Activated CD4-positive, alpha-beta memory T cell treated with anti-CD3 and anti-CD28 coated beads for 36 hours (primary cell): Measurements from ENCODE around the gene GFOD2. TPM values are rescaled to one million over a fixed set of nuclear protein-coding genes. Genes with fewer than 3 reads are reported as not detected.
A peak's percentile ranks its signal among the peaks of the same experiment; 100 is the strongest.

Experiments used
- CTCF ChIA-PET: fragments of 350-600 bp; sonication (Branson Sonifier 250); formaldehyde crosslinking; loops from one replicate; lab custom pipeline; 2021; ENCODE audit warnings: antibody characterized with exemption, inconsistent platforms; lab: Charles Lee
- POLR2A ChIA-PET: fragments of 350-600 bp; sonication (Branson Sonifier 250); formaldehyde crosslinking; loops from one replicate; lab custom pipeline; 2021; ENCODE audit warnings: antibody characterized with exemption; lab: Charles Lee
- DNase-seq: peaks from one replicate; pipeline ENCODE4 v3.0.0-alpha.2; 2020
- H3K27ac Mint-ChIP-seq: one replicate; pipeline ENCODE4 v1.8.0; 2021; ENCODE audit warnings: mixed read lengths
- H3K27me3 Mint-ChIP-seq: one replicate; pipeline ENCODE4 v1.8.0; 2021; ENCODE audit warnings: mixed read lengths
- H3K36me3 Mint-ChIP-seq: one replicate; pipeline ENCODE4 v1.8.0; 2021; ENCODE audit warnings: mixed read lengths
- H3K4me1 Mint-ChIP-seq: one replicate; pipeline ENCODE4 v1.8.0; 2021; ENCODE audit warnings: low read depth, mixed read lengths
- H3K4me3 Mint-ChIP-seq: one replicate; pipeline ENCODE4 v1.8.0; 2021; ENCODE audit warnings: mild to moderate bottlenecking, mixed read lengths
- H3K9me3 Mint-ChIP-seq: one replicate; pipeline ENCODE4 v1.8.0; 2021; ENCODE audit warnings: mixed read lengths
- intact Hi-C: fragments of 100-400 bp; cut with micrococcal nuclease; formaldehyde crosslinking; loops from one replicate; pipeline ENCODE4 v1.15.1; 2023
- total RNA-seq, 2 experiments: library from RNA; stranded (reverse); gene quantifications; one replicate each; pipeline ENCODE4 v1.2.3, GENCODE V29; 2021

The GFOD2 gene
- total RNA-seq, 2 experiments from 2014 or later, result 12.6 to 13.7 TPM

DNA sequence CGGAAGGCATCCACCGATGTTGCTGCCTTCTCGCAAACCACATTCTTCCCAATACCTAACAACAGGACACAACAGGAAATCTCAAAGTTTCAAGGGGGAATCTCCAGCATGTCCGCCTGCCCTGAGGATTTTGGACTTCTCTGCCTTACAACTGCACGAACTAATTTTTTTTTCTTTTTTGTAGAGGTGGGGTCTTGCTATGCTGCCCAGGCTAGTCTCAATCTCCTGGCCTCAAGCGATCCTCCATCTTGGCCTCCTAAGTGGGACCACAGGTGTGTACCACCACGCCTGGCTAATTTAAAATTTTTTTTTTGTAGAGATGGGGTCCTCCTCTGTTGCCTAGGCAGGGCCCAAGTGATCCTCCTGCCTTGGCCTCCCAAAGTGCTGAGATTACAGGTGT lies 43.1 kb downstream of the GFOD2 start:
- Mint-ChIP-seq H3K4me1 (no peaks in the 10 kb centered on the region), H3K9me3 (no peaks in the 10 kb centered on the region), H3K27ac (no peak overlapping the region), H3K36me3 (no peaks in the 10 kb centered on the region), H3K4me3 (no peak overlapping the region), H3K27me3 (no peaks in the 10 kb centered on the region)
- ChIA-PET CTCF (interaction anchor here (1.2 kb wide), 1 partner anchor 155 kb away, joined by 4 read pairs; no protein-coding TSS in a partner anchor), POLR2A (no interaction called here)
- DNase-seq, result no peak
- intact Hi-C loops, result no loop called here

DNA sequence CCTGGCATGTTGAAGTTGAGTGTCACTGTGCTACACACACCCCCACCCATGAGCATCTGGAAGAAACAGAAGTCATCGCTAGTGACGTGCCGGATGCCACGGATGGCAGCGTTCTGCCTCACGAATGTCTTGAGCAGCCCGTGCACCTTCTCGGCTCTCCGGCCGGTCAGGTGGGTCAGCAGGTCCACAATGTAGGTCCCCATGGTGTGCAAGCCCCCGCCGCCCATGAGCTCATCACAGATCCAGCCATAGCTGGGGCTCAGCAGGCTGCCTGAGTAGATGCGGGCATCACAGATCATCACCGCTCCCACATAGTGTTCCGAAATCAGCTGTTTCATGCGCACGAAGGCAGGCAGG lies 43.6 kb downstream of the GFOD2 start:
- no peaks in the 10 kb centered on the region for H3K9me3 Mint-ChIP-seq
- no peak overlapping the region for H3K4me3 Mint-ChIP-seq
- no peaks in the 10 kb centered on the region for H3K27me3 Mint-ChIP-seq
- POLR2A ChIA-PET, result no interaction called here
- DNase-seq, result no peak
- intact Hi-C loops, result no loop called here
- no peaks in the 10 kb centered on the region for H3K4me1 Mint-ChIP-seq
- no peak overlapping the region for H3K27ac Mint-ChIP-seq
- CTCF ChIA-PET, result interaction anchor here (1.2 kb wide), 1 partner anchor 154 kb away, joined by 4 read pairs; no protein-coding TSS in a partner anchor
- H3K36me3 Mint-ChIP-seq, result no peaks in the 10 kb centered on the region

DNA sequence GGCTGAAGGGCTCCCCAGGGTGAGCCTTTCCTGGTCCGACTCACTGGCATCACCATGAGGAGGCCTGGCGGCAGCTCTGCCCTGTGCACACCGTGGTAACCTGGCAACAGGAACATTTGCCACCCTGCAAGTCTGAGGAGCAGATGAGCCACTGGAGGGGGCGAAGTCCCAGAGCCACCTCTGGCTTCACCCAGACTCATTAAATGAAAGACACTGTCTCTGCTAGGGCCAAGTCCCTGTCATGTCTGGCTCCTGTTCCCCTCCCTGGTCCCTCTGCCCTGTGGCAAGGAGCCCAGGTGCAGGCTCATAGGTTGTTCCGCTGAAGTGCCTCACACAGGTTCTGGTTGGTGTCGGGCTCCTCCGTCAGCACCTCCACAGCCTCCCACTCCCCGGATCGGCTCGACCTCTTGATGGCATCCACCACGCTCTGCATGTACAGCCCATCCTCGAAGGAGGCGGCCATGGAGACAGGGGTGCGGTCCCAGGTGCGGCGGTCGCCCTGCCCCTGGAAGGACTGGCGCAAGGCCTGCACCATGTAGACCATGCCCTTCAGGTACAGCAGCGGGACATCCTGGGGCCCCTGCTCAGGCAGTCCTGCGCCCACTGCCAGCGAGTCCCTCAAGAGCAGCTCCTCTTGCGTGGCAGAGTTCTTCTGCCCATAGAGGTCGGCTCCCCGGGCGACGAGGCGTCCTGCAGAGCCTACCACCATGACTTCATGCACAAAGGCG lies 44.1 kb downstream of the GFOD2 start:
- Mint-ChIP-seq H3K36me3 (no peaks in the 10 kb centered on the region), H3K4me1 (no peaks in the 10 kb centered on the region), H3K27me3 (no peaks in the 10 kb centered on the region), H3K27ac (no peak overlapping the region), H3K9me3 (no peaks in the 10 kb centered on the region), H3K4me3 (no peak overlapping the region)
- ChIA-PET POLR2A (no interaction called here), CTCF (interaction anchor here (1.2 to 1.3 kb wide), 2 partner anchors 154 kb away, joined by 4 read pairs; no protein-coding TSS in a partner anchor)
- intact Hi-C loops, result loop anchor here (5.0 kb wide), 1 partner anchor 197 kb away; the partner anchor contains the start of gene EDC4
- no peak for DNase-seq

DNA sequence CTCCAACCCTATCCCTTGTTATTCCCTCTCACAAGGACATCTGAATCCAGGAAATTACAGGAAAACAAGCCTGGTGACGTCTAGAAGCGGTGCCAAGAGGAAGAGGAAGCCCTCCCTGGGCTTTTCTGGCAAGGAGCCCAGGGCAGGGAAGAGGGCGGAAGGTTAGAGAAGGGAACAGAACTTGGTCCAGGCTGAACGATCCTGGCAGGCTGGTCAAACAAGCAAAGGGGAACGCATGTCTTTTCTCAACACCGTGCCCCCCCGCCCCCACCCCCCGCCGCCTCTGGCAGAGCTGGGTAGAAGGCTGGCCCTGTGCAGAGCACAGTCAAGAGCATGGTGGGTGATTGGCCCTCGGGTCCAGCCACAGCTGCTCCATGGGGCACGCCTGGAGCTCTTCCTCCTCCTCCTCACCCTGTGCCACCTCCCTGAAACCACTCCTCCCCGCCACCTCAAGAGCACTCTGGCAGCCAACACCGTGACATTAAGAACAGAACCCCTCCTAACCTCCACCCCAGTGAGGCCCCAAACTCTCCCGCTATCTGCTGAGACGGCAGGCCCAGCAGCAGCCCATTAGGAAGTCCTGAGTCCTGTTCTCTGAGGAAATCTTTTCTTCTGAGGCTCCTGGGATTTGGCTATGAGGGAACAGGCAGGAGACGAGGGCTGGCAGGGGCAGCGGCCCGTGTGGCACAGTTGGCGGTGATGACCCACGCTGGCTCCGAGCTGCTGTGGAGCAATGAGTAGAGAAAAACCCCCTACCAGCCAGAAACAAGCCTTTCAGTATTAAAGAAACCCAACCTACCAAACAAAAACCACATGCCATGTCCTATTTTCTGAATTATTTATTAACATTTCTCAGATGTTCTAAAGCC lies 45.2 kb downstream of the GFOD2 start:
- H3K4me1 Mint-ChIP-seq, result no peaks in the 10 kb centered on the region
- H3K4me3 Mint-ChIP-seq, result no peak overlapping the region
- H3K27ac Mint-ChIP-seq, result no peak overlapping the region
- intact Hi-C loops, result loop anchor here (5.0 kb wide), 1 partner anchor 198 kb away; the partner anchor contains the start of gene EDC4
- no peaks in the 10 kb centered on the region for H3K27me3 Mint-ChIP-seq
- no peak for DNase-seq
- CTCF ChIA-PET, result interaction anchor here (0.8 to 2.0 kb wide), 5 partner anchors 112 to 209 kb away, joined by 3 to 14 read pairs (median 4); partner anchors contain the start of genes RANBP10 and TSNAXIP1
- POLR2A ChIA-PET, result no interaction called here
- H3K9me3 Mint-ChIP-seq, result no peaks in the 10 kb centered on the region
- H3K36me3 Mint-ChIP-seq, result no peaks in the 10 kb centered on the region

DNA sequence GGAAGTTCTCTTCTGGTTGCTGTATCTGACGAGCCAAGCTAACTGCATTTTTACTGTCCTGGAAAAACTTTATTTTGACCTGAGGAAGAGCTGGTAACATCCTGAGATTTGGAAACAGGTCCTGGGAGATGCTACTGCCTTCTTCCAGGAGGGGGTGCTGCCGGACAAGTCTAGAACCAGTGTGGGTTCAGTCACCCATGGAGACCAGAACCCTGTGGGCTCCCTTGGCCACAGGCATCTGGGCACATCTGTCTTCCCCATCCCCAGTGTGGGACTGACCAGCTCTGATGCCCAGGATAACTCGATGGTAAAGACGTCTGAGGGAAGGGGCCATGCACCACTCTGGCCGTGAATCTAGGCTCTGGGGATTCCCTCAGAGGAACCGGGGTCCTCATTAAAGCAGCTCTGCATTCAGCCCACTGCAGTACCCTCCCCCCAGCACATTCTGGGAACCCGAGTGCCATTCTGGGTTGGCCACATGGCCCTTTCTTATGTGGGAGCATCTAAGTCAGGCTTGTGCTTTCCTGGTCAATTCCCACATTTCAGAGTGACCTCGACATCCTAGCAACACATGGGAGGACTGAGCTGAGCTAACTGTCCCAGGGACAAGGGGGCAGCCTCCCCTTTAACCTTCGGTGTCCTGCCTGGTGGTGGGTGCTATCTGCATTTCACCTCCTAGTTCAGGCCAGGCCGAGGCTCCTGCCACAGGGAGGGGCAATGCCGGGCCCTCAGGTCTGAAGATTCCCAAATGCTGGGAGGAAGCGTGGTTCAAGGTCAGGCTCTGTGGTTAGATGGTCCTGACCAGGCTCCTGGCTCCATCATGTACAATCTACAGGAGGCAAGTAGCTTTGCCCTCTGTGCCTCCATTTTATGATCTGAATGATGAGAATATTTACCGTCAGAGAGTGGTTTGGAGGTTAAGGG lies 46.1 kb downstream of the GFOD2 start:
- ChIA-PET CTCF (interaction anchor here (0.6 to 2.0 kb wide), 21 partner anchors 8 to 368 kb away, joined by 3 to 14 read pairs (median 4); partner anchors contain the start of genes EDC4, RANBP10 and TSNAXIP1), POLR2A (no interaction called here)

DNA sequence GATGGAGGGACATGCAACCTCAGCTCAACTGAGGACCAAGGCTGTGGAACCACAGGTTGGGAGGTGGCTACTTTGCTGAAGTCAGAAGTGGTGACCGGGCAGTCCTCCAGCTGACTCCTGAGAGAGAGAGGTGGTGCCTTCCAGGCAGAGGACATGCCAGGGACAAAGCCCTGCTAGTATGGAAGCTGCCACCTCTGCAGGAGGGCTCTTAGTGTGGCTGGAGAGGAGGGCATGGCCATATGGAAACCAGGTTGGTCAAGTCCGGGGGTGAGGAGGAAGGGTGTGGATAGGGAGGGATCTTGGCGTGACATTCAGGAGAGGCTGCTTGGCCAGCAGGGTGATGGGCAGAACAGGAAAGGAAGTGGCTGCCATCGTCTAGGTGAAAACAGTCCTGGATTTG lies 46.8 kb downstream of the GFOD2 start:
- no peak for DNase-seq
- Mint-ChIP-seq H3K27me3 (no peaks in the 10 kb centered on the region), H3K4me1 (peaks cover 5% of the 10 kb centered on the region), H3K36me3 (no peaks in the 10 kb centered on the region), H3K9me3 (no peaks in the 10 kb centered on the region), H3K27ac (no peak overlapping the region), H3K4me3 (no peak overlapping the region)
- intact Hi-C loops, result loop anchor here (5.0 kb wide), 1 partner anchor 200 kb away; the partner anchor contains the start of gene EDC4
- ChIA-PET POLR2A (no interaction called here), CTCF (interaction anchor here (0.6 to 2.0 kb wide), 18 partner anchors 9 to 368 kb away, joined by 3 to 14 read pairs (median 4); partner anchors contain the start of genes EDC4, RANBP10 and TSNAXIP1)

More for the DNA sequence above, 46.1 kb downstream of the GFOD2 start:
- H3K4me1 Mint-ChIP-seq, result no peaks in the 10 kb centered on the region
- H3K4me3 Mint-ChIP-seq, result no peak overlapping the region
- no peaks in the 10 kb centered on the region for H3K9me3 Mint-ChIP-seq
- no peaks in the 10 kb centered on the region for H3K27me3 Mint-ChIP-seq
- no peaks in the 10 kb centered on the region for H3K36me3 Mint-ChIP-seq
- intact Hi-C loops, result loop anchor here (5.0 kb wide), 1 partner anchor 199 kb away; the partner anchor contains the start of gene EDC4
- DNase-seq, result peak; percentile 68
- H3K27ac Mint-ChIP-seq, result no peak overlapping the region

DNA sequence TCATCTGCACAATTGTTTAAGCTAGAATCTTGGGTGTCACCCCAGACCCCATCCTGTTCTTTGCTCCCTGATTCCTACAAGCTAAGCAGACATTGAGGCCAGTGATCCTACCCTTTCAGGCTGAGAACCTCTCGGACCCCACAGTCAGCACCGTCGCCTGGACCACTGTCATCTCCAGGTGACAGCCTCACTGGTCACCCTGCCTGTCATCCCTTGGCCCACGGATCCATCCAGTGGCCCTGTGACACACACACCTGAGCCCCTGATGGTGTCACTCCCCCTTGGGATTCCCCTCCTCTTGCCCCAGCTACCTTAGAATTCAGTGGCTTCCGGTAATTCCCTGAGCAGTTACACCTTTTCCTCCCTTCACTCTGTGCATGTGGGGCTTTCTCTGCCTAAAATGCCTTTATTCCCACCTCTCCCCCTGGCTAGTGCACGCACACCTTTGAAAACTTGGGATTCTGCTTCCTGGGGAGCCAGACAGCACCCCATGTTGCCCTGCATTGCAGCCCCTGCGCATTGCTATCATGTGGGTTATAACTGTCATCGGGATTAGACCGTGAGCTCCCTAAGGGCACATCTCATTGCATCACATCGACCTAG lies 49.5 kb downstream of the GFOD2 start:
- peaks cover under 1% of the 10 kb centered on the region for H3K36me3 Mint-ChIP-seq
- ChIA-PET POLR2A (no interaction called here), CTCF (interaction anchor here (0.8 to 7.8 kb wide), 10 partner anchors 49 to 259 kb away, joined by 3 to 91 read pairs (median 4); partner anchors contain the start of genes ATP6V0D1, CTCF, GFOD2 and NUTF2)
- H3K4me3 Mint-ChIP-seq, result no peak overlapping the region
- no peaks in the 10 kb centered on the region for H3K9me3 Mint-ChIP-seq
- H3K27ac Mint-ChIP-seq, result no peak overlapping the region
- intact Hi-C loops, result loop anchor here (5.0 to 10.0 kb wide), 5 partner anchors 138 to 1665 kb away; partner anchors contain the start of genes CENPT, COG8, EDC4 and FHOD1
- H3K27me3 Mint-ChIP-seq, result no peaks in the 10 kb centered on the region
- DNase-seq, result no peak
- peaks cover 15% of the 10 kb centered on the region for H3K4me1 Mint-ChIP-seq

DNA sequence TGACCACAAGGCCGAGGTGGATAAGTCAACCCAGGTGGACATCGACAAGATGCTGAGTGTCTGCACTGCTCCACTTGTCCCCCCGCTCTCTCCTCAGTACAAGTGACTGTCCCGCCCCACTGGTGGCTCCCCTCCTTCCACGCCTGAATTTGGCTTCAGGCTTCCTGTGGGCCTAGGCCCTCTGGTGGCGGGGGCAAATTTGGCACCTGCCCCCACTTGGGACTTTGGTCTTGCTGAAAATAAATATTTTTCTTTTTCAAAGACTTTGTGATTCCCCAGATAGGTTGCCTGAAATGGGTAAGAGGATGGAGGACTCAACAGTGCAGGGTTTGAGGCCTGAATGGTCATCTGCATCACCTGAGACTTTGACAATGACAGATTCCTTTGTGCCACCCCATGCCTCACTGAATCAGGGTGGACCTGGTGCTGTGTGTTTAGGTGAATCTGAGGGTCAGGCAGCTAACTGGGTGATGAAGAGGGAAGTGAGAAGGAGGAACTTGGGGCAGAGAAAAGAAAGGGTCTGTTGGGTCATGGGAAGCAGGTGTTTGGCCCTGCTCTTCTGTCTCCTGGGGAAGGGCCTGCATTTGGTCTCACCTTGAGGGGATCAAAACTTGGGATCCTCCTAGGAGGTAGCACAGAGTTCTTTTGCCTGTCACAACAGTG lies 50.5 kb downstream of the GFOD2 start:
- POLR2A ChIA-PET, result interaction anchor here (0.6 kb wide), 1 partner anchor 186 kb away, joined by 3 read pairs; no protein-coding TSS in a partner anchor
- Mint-ChIP-seq H3K4me3 (no peak overlapping the region), H3K4me1 (peaks cover 15% of the 10 kb centered on the region), H3K36me3 (peaks cover 7% of the 10 kb centered on the region), H3K9me3 (no peaks in the 10 kb centered on the region), H3K27ac (no peak overlapping the region), H3K27me3 (no peaks in the 10 kb centered on the region)
- no peak for DNase-seq
- CTCF ChIA-PET, result interaction anchor here (0.8 to 7.8 kb wide), 18 partner anchors 10 to 187 kb away, joined by 3 to 91 read pairs (median 4); partner anchors contain the start of genes ATP6V0D1, CTCF and GFOD2
- intact Hi-C loops, result loop anchor here (1.0 to 10.0 kb wide), 5 partner anchors 139 to 1666 kb away; partner anchors contain the start of genes CENPT, COG8, FHOD1 and NIP7

DNA sequence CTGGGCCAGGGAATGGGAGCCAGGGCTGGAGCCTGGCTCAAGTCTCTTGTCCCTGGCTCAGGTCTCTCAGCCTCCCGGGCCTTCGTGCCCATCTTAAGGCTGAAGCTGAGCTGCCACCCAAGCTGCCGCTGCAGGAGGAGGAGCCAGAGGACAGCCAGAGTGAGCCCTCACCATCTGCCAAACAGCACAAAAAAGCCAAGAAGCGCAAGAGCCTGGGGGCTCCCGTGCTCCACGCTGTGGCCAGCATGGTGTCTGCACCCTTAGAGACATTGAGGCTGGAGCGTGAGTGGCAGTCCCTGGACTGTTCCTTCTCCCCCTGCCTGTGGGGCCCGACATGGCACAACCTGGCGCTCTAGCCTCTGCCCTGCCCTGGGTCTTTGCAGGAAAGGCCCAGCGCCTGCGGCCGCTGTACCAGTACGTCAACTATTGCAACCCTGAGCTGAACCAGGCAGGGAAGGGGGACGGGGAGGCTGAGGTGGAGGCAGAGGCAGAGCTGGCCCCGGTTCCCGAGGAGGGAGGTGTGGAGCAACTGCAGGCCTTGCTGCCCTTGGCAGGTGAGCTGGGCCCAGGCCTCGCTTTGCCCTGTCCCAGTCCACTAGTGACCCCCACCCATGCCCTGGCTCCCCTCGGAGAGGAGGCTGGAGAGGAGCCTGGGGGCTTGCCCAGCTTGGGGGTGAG lies 51.2 kb downstream of the GFOD2 start:
- intact Hi-C loops, result loop anchor here (1.0 to 10.0 kb wide), 6 partner anchors 51 to 1667 kb away; partner anchors contain the start of genes CENPT, COG8, FHOD1 and GFOD2
- no peak overlapping the region for H3K27ac Mint-ChIP-seq
- H3K9me3 Mint-ChIP-seq, result no peaks in the 10 kb centered on the region
- peaks cover 15% of the 10 kb centered on the region for H3K4me1 Mint-ChIP-seq
- no peaks in the 10 kb centered on the region for H3K27me3 Mint-ChIP-seq
- H3K36me3 Mint-ChIP-seq, result peaks cover 7% of the 10 kb centered on the region
- CTCF ChIA-PET, result interaction anchor here (0.6 to 7.8 kb wide), 23 partner anchors 9 to 187 kb away, joined by 3 to 91 read pairs (median 4); partner anchors contain the start of genes ATP6V0D1, CARMIL2, CTCF and GFOD2
- DNase-seq, result peak; percentile 90
- POLR2A ChIA-PET, result interaction anchor here (0.6 to 1.4 kb wide), 4 partner anchors 10 to 185 kb away, joined by 3 read pairs; no protein-coding TSS in a partner anchor
- H3K4me3 Mint-ChIP-seq, result peak overlapping the region; percentile 82
